Stimulated activated CD8-positive, alpha-beta memory T cell treated with anti-CD3 and anti-CD28 coated beads, Interleukin-15, amount 100 ng/mL, for 24 hours (primary cell): ENCODE results near the gene MEPCE.

Experiments
- DNase-seq: peaks from one replicate; pipeline ENCODE4 v3.0.0-alpha.2; 2020; ENCODE audit warnings: low read depth

Gene MEPCE

DNA sequence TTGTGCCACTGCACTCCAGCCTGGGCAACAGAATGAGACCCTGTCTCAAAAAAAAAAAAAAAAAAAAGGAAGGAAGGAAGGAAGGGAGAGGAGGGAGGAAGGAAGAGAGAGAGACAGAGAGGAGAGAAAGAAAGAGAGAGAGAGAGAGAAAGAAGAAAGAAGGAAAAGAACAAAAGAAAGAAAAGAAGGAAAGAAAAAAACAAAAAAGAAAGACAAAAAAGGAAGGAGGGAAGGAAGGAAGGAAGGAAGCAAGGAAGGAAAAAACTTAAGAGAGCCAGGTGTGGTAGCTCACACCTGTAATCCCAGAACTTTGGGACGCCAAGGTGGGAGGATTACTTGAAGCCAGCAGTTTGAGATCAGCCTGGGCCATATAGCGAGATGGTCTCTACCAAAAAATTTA, 35.2 kb downstream of the MEPCE start:
- DNase-seq = no peak

GRCh38 chr7:100465299-100465698, 35.7 kb downstream of the MEPCE start:
- no peak for DNase-seq

DNA sequence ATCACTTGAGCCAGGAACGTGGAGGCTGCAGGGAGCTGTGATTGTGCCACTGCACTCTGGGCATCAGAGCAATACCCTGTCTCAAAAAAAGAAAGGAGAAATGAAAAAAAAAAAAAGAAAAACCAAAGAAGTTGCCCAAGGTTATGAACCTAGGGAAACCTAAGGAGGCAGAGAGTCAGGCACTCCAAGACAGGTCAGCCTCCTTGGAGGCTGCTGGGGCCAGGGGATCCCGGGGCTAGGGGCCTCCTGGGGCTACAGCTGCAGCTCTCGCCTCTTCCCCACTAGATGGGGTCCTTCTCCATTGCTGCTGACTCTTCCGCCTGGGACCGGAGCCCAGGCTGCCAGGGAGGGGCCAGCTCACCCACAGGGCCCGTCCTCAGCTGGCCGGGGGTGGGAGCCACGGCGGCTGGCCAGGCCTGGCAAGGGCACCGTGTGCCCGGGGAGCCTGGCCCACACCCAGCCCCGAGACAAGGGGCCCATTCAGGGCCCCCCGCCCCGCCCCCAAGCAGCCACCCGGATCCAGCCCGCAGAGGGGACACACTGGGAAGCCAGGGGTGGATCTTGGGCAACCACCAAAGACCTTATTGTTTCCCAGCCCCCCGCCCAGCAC, 36.2 kb downstream of the MEPCE start:
- DNase-seq = no peak

- no peak for DNase-seq
Measured at GRCh38 chr7:100466653-100467605, 37.3 kb downstream of the MEPCE start.

GRCh38 chr7:100467638-100468373, 38.2 kb downstream of the MEPCE start:
- no peak for DNase-seq

DNA sequence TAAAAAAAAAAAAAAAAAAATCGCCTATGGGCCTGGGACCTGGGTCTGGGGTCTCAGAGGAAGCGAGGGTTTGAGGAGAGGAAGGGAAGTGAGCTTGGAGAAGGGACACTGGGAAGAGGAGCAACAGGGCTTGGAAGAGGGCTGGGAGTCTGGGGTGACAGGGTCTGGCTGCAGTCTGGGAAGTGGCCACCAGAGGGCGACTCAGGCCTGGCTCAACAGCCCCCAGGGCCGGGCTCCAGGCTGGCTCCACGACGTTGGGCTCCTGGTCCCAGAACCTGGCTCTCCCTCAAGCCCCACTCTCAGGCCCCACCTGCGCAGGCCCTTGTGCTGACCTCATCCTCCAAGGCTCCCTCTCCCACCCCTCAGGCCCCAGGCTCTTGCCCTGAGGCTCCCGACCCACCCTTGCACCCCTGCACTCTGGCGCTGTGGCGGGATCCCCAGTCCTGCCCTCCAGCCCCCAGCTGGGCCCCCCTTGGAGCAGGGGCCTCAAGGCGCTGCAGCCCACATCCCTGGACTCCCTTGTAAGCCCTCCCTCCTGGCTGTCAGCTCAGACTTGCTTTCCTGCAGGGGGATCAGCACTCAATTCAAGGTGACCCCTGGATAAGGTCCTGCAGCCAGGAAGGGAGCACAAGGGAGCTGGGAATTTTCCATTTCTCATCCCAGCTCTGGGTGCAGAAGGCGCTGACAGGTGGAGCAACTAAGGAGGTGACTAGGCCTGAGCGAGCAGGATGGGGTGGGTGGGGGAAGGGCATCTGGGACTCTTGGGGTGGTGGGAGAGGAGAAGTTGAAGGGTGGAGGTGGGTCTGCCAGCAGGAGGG, 39.8 kb downstream of the MEPCE start:
- DNase-seq = peak; percentile 89

DNA sequence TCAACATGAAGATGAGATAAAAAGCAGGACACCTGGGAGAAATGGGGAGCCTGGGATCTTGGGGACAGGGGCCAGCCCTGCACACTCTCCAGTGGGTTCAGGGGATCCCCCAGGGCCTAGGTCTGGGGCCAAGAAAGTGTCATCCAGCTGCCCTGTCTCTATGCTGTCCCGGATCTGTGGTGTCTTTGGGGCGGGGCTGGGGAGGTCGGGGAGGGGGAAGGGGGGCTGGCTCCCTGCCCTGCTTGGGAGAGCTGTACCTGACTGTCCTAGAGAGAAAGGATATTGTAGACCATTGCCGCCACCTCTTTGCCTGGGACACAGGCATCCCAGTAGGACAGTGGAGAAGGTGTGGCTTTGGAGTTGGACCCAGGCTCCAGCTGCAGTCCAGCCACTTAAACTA, 41.4 kb downstream of the MEPCE start:
- no peak for DNase-seq

DNA sequence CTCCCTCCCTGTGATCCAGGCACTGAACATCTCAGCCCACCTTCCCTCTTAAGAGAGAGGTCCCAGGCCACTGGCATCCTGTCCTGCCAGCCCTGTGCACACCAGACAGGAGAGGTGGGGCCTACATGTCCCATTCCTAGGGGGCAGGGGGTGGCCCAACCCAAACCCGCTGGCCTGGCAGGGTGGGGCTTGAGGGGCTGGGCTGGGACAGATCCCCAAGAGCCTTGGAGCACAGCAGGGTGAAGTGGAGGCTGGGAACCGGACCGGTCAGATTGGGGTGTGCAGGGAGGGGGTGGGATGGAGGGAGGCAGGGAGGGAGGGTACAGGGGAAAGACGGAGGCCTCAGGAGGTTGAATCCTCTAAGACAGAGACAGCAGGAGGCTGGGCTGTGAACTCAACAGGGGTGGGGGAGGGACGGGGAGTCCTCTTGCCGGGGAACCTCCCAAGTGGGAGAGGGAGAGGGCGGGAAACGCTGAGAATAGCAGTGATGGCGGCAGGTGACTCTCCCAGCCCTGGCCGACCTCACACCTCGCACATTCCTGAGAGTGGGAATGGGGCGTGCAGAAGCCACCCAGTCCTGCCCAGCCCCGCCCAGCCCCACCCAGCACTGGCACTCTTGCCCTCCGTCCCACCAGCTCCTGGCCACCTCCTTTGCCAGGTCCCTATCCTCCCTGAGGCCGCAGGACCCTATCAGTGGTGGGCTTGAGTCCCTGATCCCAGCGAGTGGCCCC, 42.7 kb downstream of the MEPCE start:
- DNase-seq = no peak

DNA sequence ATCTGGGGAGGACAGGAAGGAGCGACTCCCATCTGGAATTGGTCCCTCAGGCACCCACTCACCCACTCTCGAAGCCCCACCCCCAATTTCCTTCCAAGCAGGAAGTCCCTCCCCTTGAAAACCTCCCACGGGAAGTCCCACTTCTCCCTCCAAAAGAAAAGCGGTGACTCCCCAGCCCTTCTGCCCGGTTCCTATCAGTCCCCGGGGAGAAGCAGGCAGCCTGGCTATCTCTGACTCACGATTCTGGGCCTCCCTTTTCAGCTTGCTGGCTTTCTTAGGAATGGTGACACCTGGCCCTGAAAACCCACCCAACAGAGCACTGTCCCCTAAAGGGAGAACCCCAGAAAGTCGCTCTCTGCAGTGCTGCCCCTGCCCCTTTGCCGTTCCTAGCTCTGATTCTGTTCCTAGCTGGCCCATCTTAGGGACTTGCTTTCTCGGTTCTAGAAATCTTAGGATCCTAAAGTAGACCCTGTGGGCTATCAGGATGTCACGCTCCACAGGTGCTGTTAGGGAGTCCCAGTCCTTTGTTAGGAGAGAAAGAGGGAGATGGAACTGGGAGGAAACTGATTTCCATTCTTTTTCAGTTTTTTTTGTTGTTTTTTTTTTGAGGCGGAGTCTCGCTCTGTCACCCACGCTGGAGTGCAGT, 43.3 kb downstream of the MEPCE start:
- DNase-seq = no peak

GRCh38 chr7:100475549-100475948, 45.9 kb downstream of the MEPCE start:
- DNase-seq = no peak

DNA sequence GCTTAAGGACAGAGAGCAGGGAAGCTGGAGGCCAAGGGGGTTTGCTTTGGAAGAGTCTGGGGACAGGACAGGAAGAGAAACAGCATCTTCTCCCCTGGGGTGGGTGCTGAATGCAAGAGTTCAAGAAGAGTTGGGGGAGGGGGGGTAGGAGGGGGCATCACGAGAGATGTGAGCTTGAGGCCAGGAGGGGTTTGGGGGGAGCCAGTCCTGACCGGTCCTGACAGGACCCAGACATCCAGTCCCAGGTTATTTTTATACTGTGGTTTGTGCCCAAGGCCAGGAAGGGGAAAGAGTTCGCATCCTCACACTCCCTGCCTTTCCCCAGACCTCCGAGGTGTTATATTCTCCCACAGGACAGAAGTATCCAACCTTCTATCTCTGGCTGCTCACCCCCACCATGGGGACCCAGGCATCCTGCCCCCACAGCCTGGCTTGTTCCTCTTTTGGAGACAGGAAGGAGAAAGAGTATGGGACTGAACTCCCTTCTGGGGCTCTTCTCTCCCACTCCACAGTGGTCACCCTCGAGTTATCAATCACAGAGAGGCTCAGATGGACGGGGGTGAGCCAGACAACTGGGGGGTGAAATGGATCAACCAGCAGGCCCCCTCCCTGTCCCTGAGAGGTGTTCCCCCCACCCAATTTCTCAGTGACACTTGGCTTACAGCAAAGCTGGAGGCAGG, 46.6 kb downstream of the MEPCE start:
- DNase-seq = no peak

- no peak for DNase-seq
Measured at GRCh38 chr7:100476903-100477870, 47.6 kb downstream of the MEPCE start.

- DNase-seq = no peak
Measured at GRCh38 chr7:100477871-100478267, 48.2 kb downstream of the MEPCE start.

GRCh38 chr7:100478958-100479660, 49.5 kb downstream of the MEPCE start, which contains the start of gene TSC22D4:
Gene TSC22D4 (minus strand): TSS chr7:100479214. CDS start chr7:100478038, 1,176 bp downstream.
- peak; percentile 60 for DNase-seq

DNA sequence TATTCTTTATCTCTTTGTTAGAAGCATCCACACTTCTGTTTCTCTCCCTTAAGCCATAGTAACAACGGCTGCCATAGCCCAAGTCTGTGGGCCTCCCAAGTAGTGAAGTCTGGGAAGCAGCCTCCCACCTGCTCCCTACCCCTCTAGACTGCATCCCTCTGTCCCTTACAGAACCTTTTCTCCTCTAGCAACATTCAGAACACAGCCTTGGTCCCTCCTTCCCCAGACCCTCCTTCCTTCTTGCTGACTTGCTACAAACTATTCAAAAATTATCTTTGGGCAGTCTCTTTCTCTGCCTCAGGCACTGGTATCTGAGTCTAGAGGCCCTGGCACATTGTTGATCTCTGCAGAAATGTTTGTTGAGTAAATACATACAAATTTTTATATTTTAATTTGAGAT, 51.8 kb downstream of the MEPCE start:
- DNase-seq = no peak

GRCh38 chr7:100482728-100483089, 53.1 kb downstream of the MEPCE start:
- DNase-seq = no peak

DNA sequence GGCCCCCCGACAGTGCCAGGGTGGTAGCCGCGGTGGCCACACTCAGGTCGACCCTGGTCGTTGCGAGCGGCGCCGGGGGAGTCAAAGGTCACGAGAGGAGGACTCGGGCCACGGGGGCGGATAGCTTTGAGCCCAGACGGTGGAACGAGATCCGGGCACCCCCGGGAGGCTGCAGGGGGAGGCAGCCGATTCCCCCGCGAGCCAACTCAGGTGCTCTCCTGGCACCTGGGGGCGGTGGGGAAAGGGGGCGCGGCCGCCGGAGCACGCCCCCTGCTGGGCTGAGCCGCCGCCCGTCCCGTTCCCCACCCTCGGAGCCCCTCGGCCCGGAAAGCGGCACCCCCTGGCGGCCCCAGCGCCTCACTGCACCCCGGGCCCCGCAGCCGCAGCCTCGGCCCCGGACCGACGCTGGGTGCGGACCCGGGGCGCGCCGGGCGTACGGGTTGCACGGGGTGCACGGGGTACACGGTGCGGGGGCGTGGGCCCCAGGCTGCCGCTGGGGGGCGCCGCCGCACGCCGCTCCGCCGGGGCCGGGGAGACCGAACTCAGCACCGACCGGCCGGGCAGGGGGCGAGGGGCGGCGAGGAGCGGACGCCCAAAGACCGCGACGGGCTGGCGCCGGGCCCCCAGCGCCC, 53.6 kb downstream of the MEPCE start:
- peak; percentile 84 for DNase-seq
